WI38 (cell line): ENCODE data around the gene CARD19.

Experiments
- H3K4me3 ChIP-seq: 2 replicates; pipeline ENCODE4 v1.5.1; 2011; ENCODE audit warnings: low read depth, mild to moderate bottlenecking, control low read depth, low read length
- TF ChIP-seq, protein P1 (sequence below): IDR thresholded peaks from 2 replicates; pipeline ENCODE4 v1.5.1; 2012; ENCODE audit warnings: low read depth, mild to moderate bottlenecking, control low read depth, low read length

Gene CARD19

DNA sequence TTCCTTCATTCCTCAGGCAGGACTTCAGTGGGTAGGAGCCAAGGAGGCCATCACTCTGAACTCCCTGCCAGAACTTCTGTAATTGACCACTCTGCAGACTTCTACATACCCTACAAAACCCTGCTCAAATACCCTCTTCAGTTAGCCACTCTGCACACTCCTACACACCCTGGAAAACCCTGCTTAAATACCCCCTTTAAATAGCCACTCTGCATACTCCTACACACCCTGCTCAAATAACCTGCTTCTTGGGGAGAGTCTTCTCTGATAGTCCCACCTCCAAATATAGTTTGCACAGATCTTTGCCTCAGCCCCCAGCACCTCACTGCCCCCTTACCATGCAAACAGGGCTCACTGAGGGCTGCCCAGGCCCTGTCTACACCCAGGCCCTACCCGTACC lies 18.6 kb upstream of the CARD19 start:
- no peak overlapping the region for H3K4me3 ChIP-seq
- TF ChIP-seq, protein P1, sequence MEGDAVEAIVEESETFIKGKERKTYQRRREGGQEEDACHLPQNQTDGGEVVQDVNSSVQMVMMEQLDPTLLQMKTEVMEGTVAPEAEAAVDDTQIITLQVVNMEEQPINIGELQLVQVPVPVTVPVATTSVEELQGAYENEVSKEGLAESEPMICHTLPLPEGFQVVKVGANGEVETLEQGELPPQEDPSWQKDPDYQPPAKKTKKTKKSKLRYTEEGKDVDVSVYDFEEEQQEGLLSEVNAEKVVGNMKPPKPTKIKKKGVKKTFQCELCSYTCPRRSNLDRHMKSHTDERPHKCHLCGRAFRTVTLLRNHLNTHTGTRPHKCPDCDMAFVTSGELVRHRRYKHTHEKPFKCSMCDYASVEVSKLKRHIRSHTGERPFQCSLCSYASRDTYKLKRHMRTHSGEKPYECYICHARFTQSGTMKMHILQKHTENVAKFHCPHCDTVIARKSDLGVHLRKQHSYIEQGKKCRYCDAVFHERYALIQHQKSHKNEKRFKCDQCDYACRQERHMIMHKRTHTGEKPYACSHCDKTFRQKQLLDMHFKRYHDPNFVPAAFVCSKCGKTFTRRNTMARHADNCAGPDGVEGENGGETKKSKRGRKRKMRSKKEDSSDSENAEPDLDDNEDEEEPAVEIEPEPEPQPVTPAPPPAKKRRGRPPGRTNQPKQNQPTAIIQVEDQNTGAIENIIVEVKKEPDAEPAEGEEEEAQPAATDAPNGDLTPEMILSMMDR = no peak

DNA sequence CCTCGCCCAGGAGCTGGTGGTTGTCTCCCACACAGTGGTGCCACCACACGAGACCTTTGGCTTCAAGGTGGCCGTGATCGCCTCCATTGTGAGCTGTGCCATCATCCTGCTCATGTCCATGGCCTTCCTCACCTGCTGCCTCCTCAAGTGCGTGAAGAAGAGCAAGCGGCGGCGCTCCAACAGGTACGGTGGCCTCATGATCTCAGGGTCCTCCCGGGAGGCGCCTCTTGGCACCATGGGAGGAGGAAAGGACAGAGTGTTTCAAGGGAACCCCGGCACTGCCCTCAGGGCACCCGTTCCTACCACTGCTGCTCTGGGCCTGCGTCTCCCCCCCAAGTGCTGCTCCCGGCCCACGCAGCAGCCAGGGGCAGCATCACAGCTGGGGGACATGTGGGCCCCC lies 18.2 kb upstream of the CARD19 start:
- TF ChIP-seq, protein P1 = no peak
- no peak overlapping the region for H3K4me3 ChIP-seq

DNA sequence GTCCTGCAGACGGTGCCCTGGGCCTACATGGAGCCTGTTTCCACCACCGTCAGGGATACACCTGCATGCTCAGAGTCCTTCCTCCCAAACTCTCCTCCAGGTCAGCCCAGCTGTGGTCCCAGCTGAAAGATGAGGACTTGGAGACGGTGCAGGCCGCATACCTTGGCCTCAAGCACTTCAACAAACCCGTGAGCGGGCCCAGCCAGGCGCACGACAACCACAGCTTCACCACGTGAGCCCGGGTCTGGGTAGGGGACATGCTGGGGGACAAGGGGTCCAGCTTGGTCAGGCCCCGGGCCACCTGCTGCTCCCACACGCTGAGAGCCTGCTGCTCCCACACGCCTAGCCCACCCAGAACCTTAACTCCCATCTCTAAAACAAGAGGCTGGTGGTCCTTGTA lies 16.6 kb upstream of the CARD19 start:
- TF ChIP-seq, protein P1 = no peak
- H3K4me3 ChIP-seq = no peak overlapping the region

DNA sequence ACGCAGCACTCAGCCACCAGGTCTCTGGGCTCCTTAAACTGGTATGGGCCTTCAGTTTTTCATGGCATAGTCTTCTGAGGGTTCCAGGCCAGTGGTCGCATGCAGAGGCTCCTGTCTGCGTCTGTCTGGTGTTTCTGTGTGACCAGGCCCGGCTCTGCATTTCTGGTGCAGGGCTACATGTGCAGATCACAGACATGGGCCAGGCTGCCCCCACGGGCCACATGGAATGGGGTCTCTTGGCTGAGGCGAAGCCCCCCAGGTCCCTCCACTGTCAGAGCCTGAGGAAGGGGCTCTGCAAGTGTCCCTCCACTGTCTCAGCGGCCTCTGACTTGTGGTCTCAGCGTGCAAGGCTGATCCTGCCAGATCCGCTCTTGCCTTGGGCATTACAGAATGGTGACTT lies 15.6 kb upstream of the CARD19 start:
- TF ChIP-seq, protein P1 = no peak
- H3K4me3 ChIP-seq = no peak overlapping the region

DNA sequence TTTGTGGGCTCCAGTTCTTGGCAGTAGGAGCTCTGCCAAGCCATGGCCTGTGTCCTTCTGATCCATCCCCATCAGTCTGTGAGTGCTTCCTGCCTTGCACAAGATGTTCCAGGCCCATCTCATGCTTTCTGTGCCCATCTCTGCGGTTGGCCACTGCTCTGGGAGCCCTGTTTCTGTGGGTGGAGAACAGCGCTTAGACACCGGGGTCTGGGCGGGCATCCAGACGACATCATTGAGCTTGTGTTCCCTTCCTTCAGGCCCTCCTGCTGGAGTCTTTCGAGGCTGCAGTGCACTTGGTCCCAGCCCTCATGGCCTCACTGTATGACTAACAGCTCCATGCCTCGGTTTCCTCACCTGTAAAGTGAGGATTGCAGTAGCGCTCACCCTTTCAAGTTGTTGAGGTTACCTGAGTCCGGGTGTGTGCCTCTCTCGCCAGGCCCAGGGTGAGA lies 14.9 kb upstream of the CARD19 start:
- no peak overlapping the region for H3K4me3 ChIP-seq
- TF ChIP-seq, protein P1 = no peak

DNA sequence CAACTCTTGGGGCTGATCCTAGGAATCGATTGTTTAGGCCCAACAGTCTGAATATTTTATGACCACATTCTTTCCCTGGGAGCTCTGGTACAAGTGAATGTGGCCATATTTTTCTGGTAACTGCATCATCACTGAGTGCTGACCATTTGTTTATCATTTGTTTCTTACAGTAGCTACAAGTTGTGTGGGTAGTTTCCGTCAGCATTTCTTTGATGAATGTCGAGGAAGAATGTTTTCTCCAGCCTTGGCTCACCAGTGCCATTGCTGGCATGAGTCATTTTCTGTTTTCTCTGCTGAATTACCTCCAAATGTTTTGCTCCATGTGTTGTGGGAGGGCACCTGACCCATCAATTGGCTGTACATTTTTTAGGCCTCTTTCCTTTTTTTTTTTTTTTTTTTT lies 14.1 kb upstream of the CARD19 start:
- TF ChIP-seq, protein P1 = no peak
- no peak overlapping the region for H3K4me3 ChIP-seq

DNA sequence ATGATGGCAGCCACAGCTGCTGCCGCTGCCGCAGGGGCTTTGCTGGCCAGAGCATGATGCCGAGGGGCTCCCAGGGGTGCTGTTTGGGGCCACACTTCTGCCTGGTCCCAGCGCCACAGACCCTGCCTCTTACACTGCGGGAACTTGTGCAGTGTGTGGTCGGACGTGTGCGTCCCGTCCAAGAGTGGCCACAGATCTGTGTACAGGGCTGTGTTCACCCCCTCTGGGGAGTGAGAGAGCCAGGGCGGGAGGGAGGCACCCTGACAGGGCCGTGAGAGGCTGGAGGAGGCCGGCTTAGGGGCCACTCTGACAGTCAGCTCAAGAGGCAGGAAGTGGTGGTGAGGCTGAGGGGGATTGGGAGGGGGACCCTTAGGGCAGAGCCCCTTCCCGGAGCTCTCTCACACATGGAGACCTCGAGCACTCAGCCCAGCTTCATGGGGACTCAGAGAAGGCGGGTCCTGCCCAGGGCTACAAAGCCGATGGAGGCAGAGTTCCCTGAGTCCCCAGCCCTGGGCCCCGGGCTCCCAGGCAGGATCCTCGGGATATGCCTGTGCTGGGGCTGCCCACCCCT lies 13.1 kb upstream of the CARD19 start:
- TF ChIP-seq, protein P1 = no peak

More for the DNA sequence above, 13.1 kb upstream of the CARD19 start:
- no peak overlapping the region for H3K4me3 ChIP-seq
